ENCODE data around the gene APBA1. TPM values are rescaled to one million over a fixed set of nuclear protein-coding genes. Genes with fewer than 3 reads are reported as not detected.

The APBA1 gene
- polyA plus RNA-seq, 1 of the 3 experiments (the other 2 are of a cell fraction), result 3.1 TPM

DNA sequence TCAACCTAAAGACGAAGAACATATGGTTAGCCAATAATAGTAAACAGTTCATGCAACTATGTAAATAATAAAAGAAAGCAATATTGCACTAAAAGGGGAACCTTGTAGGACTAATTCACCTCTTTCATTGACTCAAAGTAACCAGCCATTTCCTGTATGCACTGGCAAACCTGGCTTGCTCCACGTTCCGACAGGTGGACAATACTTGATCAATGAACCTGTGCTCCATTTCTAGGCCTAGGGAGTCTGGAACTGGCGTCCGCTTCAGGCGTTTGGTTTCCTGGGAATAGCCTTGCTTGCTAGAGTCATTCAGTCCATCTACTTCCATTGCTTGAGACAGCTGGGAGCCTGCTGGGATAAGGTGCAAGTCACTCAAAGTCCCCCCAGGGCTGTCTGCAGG lies 46.0 kb upstream of the APBA1 start:
- H3K27me3 ChIP-seq (ENCODE audit: insufficient read depth), result no peaks in the 10 kb centered on the region
- H2AFZ ChIP-seq (ENCODE audit: low read depth), result no peak overlapping the region
- WGBS (ENCODE audit: low lambda C conversion rate), result 96% methylated on average over 6 of the region's 6 CpGs
- no peaks in the 10 kb centered on the region for H3F3A ChIP-seq (replicated peaks; ENCODE audit: insufficient read depth)
- H3K79me2 ChIP-seq (ENCODE audit: insufficient read depth), result no peaks in the 10 kb centered on the region
- H3K4me3 ChIP-seq (ENCODE audit: low read depth in 2 of 2, low read length in 1 of 2), result no peak overlapping the region
- H3K27ac ChIP-seq (ENCODE audit: low read depth in 2 of 2, low read length in 1 of 2), result no peak overlapping the region
- TF ChIP-seq TEAD4 (IDR thresholded peaks at IDR 0.05; ENCODE audit: borderline replicate concordance, insufficient read depth) (no peak), YY1 (IDR thresholded peaks at IDR 0.05; ENCODE audit: low read depth) (no peak), GABPA (IDR thresholded peaks at IDR 0.05; ENCODE audit: low read depth) (no peak), GATA2 (CRISPR knock-in tag; IDR thresholded peaks at IDR 0.05) (no peak), EZH2phosphoT487 (IDR thresholded peaks at IDR 0.05; ENCODE audit: borderline replicate concordance, low read depth) (no peak), MXI1 (IDR thresholded peaks at IDR 0.05; ENCODE audit: low read depth, low read length) (no peak), RFX5 (IDR thresholded peaks at IDR 0.05; ENCODE audit: low read length) (no peak)
- TF ChIP-seq, protein P1, sequence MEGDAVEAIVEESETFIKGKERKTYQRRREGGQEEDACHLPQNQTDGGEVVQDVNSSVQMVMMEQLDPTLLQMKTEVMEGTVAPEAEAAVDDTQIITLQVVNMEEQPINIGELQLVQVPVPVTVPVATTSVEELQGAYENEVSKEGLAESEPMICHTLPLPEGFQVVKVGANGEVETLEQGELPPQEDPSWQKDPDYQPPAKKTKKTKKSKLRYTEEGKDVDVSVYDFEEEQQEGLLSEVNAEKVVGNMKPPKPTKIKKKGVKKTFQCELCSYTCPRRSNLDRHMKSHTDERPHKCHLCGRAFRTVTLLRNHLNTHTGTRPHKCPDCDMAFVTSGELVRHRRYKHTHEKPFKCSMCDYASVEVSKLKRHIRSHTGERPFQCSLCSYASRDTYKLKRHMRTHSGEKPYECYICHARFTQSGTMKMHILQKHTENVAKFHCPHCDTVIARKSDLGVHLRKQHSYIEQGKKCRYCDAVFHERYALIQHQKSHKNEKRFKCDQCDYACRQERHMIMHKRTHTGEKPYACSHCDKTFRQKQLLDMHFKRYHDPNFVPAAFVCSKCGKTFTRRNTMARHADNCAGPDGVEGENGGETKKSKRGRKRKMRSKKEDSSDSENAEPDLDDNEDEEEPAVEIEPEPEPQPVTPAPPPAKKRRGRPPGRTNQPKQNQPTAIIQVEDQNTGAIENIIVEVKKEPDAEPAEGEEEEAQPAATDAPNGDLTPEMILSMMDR (IDR thresholded peaks at IDR 0.05), result no peak
- TF ChIP-seq, protein P2, sequence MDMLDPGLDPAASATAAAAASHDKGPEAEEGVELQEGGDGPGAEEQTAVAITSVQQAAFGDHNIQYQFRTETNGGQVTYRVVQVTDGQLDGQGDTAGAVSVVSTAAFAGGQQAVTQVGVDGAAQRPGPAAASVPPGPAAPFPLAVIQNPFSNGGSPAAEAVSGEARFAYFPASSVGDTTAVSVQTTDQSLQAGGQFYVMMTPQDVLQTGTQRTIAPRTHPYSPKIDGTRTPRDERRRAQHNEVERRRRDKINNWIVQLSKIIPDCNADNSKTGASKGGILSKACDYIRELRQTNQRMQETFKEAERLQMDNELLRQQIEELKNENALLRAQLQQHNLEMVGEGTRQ (IDR thresholded peaks at IDR 0.05; ENCODE audit: borderline replicate concordance, low read depth, low read length), result no peak
- H3K9ac ChIP-seq, result no peak overlapping the region
- H4K20me1 ChIP-seq (ENCODE audit: insufficient read depth), result no peaks in the 10 kb centered on the region
- no peak for DNase-seq
- no peaks in the 10 kb centered on the region for H3K4me1 ChIP-seq (ENCODE audit: control insufficient read depth in 1 of 2, insufficient read depth in 2 of 2, low read depth in 1 of 2, low read length in 1 of 2)
- H3K9me3 ChIP-seq, result no peaks in the 10 kb centered on the region
- H3K4me2 ChIP-seq, result no peak overlapping the region
- ChIA-PET POLR2A (no interaction called here), CTCF (no interaction called here)
- H3K9me2 ChIP-seq, result no peaks in the 10 kb centered on the region
- peaks cover 59 to 81% of the 10 kb centered on the region in 2 experiments for H3K36me3 ChIP-seq (replicated peaks in 1 of 2; ENCODE audit: control insufficient read depth in 1 of 2, insufficient read depth in 2 of 2, low read length in 1 of 2)

DNA sequence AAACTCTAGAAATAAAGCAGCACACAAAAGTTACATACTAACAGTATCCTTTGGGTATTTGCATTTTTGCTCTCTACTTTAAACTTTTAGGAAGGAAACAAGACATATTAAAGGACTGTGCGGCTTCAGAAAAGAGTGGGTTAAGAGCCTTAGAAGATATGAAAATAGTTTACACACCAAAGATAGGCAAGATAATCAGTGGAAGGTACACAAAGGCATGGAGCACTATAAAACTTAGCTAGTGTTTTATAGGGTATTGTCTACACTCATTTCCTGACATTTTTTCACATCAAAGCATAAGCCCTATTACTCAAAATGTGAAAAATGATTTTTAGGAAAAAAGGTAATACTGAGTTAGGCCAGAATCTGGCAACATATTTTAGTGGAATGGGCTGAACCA lies 43.7 kb upstream of the APBA1 start:
- H3K4me3 ChIP-seq (ENCODE audit: low read depth in 2 of 2, low read length in 1 of 2), result no peak overlapping the region
- H3K4me2 ChIP-seq, result no peak overlapping the region
- H3K9me3 ChIP-seq, result no peaks in the 10 kb centered on the region
- peaks cover 50 to 80% of the 10 kb centered on the region in 2 experiments for H3K36me3 ChIP-seq (replicated peaks in 1 of 2; ENCODE audit: control insufficient read depth in 1 of 2, insufficient read depth in 2 of 2, low read length in 1 of 2)
- H3K27ac ChIP-seq (ENCODE audit: low read depth in 2 of 2, low read length in 1 of 2), result no peak overlapping the region
- POLR2A ChIA-PET, result no interaction called here
- WGBS (ENCODE audit: low lambda C conversion rate), result 100% methylated on average over 1 of the region's 1 CpG
- TF ChIP-seq NFIC (IDR thresholded peaks at IDR 0.05; ENCODE audit: borderline replicate concordance) (no peak), GABPA (IDR thresholded peaks at IDR 0.05; ENCODE audit: low read depth) (no peak), POLR2AphosphoS5 (IDR thresholded peaks at IDR 0.05; ENCODE audit: low read depth, low read length) (no peak), RAD21 (IDR thresholded peaks at IDR 0.05; ENCODE audit: low read length) (no peak), FOXM1 (IDR thresholded peaks at IDR 0.05; ENCODE audit: low read depth) (no peak), SMC3 (IDR thresholded peaks at IDR 0.05; ENCODE audit: low read depth, low read length) (no peak)
- TF ChIP-seq, protein P3, sequence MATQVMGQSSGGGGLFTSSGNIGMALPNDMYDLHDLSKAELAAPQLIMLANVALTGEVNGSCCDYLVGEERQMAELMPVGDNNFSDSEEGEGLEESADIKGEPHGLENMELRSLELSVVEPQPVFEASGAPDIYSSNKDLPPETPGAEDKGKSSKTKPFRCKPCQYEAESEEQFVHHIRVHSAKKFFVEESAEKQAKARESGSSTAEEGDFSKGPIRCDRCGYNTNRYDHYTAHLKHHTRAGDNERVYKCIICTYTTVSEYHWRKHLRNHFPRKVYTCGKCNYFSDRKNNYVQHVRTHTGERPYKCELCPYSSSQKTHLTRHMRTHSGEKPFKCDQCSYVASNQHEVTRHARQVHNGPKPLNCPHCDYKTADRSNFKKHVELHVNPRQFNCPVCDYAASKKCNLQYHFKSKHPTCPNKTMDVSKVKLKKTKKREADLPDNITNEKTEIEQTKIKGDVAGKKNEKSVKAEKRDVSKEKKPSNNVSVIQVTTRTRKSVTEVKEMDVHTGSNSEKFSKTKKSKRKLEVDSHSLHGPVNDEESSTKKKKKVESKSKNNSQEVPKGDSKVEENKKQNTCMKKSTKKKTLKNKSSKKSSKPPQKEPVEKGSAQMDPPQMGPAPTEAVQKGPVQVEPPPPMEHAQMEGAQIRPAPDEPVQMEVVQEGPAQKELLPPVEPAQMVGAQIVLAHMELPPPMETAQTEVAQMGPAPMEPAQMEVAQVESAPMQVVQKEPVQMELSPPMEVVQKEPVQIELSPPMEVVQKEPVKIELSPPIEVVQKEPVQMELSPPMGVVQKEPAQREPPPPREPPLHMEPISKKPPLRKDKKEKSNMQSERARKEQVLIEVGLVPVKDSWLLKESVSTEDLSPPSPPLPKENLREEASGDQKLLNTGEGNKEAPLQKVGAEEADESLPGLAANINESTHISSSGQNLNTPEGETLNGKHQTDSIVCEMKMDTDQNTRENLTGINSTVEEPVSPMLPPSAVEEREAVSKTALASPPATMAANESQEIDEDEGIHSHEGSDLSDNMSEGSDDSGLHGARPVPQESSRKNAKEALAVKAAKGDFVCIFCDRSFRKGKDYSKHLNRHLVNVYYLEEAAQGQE (IDR thresholded peaks at IDR 0.05; ENCODE audit: low read depth, low read length), result no peak
- TF ChIP-seq, protein P4, sequence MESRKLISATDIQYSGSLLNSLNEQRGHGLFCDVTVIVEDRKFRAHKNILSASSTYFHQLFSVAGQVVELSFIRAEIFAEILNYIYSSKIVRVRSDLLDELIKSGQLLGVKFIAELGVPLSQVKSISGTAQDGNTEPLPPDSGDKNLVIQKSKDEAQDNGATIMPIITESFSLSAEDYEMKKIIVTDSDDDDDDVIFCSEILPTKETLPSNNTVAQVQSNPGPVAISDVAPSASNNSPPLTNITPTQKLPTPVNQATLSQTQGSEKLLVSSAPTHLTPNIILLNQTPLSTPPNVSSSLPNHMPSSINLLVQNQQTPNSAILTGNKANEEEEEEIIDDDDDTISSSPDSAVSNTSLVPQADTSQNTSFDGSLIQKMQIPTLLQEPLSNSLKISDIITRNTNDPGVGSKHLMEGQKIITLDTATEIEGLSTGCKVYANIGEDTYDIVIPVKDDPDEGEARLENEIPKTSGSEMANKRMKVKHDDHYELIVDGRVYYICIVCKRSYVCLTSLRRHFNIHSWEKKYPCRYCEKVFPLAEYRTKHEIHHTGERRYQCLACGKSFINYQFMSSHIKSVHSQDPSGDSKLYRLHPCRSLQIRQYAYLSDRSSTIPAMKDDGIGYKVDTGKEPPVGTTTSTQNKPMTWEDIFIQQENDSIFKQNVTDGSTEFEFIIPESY (IDR thresholded peaks at IDR 0.05; ENCODE audit: borderline replicate concordance, low read depth), result no peak
- TF ChIP-seq, protein P5, sequence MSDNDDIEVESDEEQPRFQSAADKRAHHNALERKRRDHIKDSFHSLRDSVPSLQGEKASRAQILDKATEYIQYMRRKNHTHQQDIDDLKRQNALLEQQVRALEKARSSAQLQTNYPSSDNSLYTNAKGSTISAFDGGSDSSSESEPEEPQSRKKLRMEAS (IDR thresholded peaks at IDR 0.05; ENCODE audit: low read depth), result no peak
- H4K20me1 ChIP-seq (ENCODE audit: insufficient read depth), result no peaks in the 10 kb centered on the region
- H3K4me1 ChIP-seq (ENCODE audit: control insufficient read depth in 1 of 2, insufficient read depth in 2 of 2, low read depth in 1 of 2, low read length in 1 of 2), result no peaks in the 10 kb centered on the region
- H3K9ac ChIP-seq, result no peak overlapping the region
- H3K27me3 ChIP-seq (ENCODE audit: insufficient read depth), result no peaks in the 10 kb centered on the region
- no peak for DNase-seq
- H3F3A ChIP-seq (replicated peaks; ENCODE audit: insufficient read depth), result peaks cover 4% of the 10 kb centered on the region
- H3K79me2 ChIP-seq (ENCODE audit: insufficient read depth), result no peaks in the 10 kb centered on the region
- H3K9me2 ChIP-seq, result no peaks in the 10 kb centered on the region
- no peak overlapping the region for H2AFZ ChIP-seq (ENCODE audit: low read depth)
- CTCF ChIA-PET, result no interaction called here
